Skin epidermis (tissue), 12 donors: ENCODE results near the gene GALP.
"Not testable (repeated sequence)": the region's sequence is repeated elsewhere in the genome, so short reads cannot be mapped to it uniquely, and the experiment has no call there.

ENCODE experiments used
- H3K27ac ChIP-seq, 21 experiments: fragments of 200-600 bp; sonication (generic) in 11 of 21; one replicate each; pipeline ENCODE4 v1.5.0; 2020; ENCODE audit warnings: mild to moderate bottlenecking in 3 of 21, inconsistent platforms in 2 of 21, moderate library complexity in 2 of 21
- H3K4me3 ChIP-seq, 7 experiments: fragments of 200-600 bp; sonication (generic) in 2 of 7; one replicate each; pipeline ENCODE4 v1.5.0; 2020; ENCODE audit warnings: inconsistent platforms in 2 of 7, mild to moderate bottlenecking in 2 of 7, moderate library complexity in 1 of 7

Gene GALP

DNA sequence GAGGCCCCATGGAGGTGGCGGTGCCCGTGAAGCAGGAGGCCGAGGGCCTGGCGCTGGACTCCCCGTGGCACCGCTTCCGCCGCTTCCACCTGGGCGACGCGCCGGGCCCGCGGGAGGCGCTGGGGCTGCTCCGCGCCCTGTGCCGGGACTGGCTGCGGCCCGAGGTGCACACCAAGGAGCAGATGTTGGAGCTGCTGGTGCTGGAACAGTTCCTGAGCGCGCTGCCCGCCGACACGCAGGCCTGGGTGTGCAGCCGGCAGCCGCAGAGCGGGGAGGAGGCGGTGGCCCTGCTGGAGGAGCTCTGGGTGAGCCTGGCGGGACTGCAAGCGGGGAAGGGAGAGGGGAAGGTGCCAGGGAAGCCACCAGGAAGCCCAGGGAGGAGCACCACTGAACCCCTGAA lies 28.9 kb upstream of the GALP start:
- Histone ChIP-seq H3K27ac (no peak overlapping the region), H3K4me3 (no peak overlapping the region)

DNA sequence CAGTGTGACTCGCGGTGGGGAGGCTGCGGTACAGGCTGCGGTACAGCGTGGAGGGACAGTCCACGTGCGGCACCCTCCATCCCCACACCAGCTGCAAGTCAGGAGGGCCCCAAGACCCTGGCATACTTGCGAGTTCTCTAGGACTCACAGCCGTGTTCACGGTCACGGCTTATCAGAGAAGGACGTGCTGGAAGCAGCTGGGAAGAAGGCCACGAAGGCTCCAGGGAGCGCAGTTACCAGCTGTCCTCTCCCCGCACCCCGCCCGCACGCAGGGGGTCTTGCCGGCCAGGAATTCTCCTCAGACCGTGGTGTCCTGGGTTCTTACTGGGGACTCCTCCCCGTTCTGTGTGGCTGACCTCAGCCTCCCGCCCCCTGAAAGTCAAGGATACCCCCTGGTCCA lies 28.5 kb upstream of the GALP start:
- H3K27ac ChIP-seq = no peak overlapping the region
- H3K4me3 ChIP-seq = no peak overlapping the region

DNA sequence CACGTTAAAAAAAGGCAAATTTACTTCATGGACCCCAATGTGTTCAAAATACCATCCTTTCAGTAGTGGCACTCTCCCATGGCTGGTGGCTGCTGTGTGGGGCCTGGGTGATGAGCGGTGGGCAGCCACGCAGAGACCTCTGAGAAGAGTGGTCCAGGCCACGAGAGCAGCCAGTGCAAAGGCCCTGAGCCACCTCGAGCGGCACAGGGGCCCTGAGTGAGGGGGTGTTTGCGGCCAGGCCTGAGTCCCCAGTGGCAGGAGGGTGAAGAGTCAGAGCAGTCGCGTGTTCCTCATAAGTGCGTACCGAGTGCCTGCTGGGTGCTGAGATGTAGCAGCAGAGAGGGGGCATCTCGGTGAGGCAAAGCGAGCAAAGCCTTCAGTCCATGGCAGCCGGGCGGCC lies 27.7 kb upstream of the GALP start:
- Histone ChIP-seq H3K4me3 (no peak overlapping the region), H3K27ac (no peak overlapping the region)

DNA sequence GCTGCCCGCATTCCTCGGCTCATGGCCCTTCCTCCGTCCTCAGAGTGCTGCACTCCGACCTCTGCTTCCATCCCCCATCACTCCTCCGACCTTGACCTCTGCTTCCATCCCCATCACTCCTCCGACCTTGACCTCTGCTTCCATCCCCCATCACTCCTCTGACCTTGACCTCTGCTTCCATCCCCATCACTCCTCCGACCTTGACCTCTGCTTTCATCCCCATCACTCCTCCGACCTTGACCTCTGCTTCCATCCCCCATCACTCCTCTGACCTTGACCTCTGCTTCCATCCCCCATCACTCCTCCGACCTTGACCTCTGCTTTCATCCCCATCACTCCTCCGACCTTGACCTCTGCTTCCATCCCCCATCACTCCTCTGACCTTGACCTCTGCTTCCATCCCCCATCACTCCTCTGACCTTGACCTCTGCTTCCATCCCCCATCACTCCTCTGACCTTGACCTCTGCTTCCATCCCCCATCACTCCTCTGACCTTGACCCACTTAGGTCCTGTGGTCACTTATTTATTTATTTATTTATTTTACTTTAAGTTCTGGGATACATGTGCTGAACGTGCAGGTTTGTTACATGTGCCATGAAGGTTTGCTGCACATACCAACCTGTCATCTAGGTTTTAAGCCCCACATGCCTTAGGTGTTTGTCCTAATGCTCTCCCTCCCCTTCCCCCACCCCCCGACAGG lies 26.7 kb upstream of the GALP start:
- H3K4me3 ChIP-seq, H3K27ac ChIP-seq: not testable (repeated sequence)

DNA sequence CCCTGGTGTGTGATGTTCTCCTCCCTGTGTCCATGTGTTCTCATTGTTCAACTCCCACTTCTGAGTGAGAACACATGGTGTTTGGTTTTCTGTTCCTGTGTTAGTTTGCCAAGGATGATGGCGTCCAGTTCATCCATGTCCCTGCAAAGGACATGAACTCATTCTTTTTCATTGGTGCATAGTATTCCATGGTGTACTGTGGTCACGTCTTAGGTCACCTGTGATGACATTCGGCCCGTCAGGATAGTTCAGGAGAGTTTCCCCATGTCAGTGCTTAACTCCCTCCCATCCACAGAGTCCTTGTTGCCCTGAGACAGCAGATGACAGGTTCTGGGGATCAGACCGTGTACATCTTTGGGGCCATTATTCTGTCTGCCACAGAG lies 26.2 kb upstream of the GALP start:
- Histone ChIP-seq H3K27ac (no peak overlapping the region), H3K4me3 (no peak overlapping the region)

DNA sequence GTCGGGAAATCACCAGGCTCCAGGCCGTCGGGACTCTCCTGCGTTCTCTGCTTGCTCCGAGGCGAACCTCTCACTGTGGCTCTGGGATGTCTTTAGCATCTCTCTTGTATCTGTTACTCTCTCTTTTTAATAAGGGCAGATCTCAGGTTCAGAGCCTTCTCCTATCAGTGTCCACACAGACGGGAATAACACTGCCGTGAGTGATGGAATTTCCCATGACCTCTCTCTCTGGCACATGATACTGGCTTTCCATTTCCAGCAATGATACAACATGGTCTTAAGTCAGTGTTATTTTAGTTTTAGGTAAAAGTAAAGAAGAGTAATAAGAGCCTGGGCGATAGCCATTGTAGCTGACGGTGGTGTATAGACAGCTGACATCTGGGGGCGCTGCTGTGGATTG lies 25.4 kb upstream of the GALP start:
- Histone ChIP-seq H3K4me3 (no peak overlapping the region), H3K27ac (no peak overlapping the region)

DNA sequence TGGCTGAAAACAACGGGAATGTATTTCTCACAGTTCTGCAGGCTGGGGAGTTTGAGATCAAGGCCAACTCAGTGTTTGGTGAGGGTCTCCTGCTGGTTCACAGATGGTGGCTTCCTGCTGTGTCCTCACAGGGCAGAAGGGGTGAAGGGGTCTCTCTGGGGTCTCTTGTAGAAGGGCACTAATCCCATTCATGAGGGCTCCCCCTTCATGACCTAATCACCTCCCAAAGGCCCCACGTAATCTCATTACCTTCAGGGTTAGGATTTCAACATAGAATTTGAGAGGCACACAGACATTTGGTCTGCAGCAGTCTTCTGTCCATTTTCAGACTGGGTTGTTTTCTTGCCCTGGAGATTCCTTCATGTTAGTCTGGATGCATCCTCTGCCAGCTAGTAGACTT lies 23.2 kb upstream of the GALP start:
- Histone ChIP-seq H3K27ac (no peak overlapping the region), H3K4me3 (no peak overlapping the region)

DNA sequence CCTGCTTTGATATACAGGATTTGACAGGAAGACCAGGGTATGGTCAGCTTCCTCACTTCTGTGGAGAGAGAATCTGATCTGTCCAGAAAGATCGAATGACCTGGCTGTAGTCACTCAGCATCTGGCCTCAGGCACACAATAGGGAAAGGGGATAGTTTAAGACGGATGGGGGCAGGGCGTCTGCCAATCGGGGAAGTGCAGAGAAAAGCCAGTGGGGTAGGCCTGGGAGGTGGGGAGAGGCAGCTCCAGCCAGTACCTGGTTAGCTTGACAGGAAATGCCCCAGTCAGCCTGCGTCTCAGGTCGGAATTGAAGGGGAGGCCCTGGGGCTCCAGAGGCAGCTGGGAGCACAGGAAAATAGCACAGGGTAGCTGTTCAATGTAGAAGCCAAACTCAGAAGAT lies 22.3 kb upstream of the GALP start:
- Histone ChIP-seq H3K27ac (no peak overlapping the region), H3K4me3 (no peak overlapping the region)

DNA sequence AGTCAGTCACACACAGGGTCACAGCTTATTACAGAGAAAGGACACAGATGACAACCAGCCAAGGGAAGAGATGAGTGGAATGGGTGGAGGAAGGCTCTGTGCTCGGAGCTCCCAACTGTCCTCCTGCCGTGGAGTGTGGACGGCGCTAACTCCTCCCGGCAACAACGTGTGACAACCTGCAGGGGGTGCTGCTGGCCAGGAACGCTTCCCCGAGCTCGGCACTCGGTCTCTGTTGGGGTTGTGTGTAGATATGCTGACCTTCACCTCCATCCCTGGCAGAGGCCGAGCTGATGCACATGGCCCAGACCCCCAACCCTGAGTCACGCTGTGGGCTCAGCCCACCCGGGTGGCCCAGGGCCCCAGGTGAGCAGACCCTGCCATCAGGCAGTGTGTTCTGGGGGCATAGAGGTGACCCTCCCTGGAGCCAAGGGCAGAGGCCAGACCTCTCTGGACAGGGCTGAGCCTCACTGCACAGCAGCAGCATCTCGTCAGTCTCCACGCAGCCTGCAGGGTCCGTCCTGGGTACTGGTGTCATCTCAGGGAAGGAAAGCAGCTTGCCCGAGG lies 20.6 kb upstream of the GALP start:
- H3K4me3 ChIP-seq = no peak overlapping the region
- H3K27ac ChIP-seq = no peak overlapping the region

DNA sequence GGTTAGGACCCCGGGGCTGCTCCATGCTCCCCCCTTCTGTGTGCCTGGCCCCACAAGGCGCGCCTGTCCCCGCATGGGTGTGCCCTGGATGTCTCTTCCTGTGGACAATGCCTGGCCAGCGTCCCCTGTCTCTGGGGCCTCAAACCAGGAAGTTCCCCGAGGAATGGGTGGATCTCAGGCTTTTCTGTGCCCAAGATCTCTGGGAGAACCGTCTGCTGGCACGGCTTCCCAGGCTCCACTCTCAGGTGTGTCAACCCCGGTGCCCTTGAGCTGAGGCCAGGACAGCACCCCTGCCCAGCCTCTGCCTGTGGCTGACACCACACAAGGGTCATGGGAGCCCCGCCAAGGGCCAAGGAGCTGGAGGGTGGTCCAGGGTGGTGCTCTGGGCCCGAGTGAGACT lies 19.0 kb upstream of the GALP start:
- Histone ChIP-seq H3K27ac (peak overlapping the region in 5 of 21 experiments; percentile 4 to 39 (median 25)), H3K4me3 (no peak overlapping the region)

DNA sequence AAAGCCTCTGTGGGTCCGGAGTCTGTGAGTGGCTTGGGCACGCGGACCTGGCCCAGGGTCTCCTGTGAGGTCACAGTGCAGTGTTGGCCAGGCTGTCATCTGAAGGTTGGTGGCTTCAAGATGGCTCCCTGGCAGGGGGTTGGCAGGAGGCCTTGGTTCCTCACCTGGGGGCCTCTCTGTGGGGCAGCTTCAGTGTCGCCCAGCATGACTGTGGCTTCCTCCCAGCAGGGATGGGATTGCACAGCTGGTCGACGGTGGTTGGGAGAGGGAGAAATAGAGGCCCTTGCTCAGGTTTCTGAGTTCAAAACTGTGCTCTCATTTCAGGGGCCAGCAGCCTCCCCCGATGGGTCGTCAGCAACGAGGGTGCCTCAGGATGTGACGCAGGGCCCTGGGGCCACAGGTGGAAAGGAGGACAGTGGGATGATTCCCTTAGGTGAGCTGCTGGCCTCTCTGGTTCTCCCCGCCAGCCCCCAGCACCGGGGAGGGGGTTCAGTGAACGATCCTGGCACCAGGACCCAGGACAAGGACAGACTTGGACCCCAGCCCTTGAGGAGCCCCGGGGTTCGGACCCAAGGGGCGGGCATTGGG lies 17.5 kb upstream of the GALP start:
- Histone ChIP-seq H3K27ac (no peak overlapping the region), H3K4me3 (no peak overlapping the region)

DNA sequence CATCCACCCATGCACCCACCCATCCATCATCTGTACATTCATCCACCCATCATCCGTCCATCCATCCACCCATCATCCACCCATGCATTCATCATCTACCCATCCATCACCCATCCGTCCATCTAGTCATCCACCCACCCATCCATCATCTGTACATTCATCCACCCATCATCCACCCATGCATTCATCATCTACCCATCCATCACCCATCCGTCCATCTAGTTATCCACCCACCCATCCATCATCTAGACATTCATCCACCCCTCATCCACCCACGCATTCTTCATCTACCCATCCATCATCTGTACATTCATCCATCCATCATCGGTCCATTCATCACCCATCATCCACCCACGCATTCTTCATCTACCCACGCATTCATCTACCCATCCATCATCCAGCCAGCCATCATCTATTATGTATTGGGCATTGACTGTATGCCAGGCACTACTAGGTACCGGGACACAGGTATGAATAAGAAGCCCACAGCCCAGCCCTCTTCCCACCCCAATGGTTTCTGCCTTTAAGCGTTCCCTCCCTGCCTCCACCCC lies 16.7 kb upstream of the GALP start:
- Histone ChIP-seq H3K4me3 (no peak overlapping the region), H3K27ac (no peak overlapping the region)

DNA sequence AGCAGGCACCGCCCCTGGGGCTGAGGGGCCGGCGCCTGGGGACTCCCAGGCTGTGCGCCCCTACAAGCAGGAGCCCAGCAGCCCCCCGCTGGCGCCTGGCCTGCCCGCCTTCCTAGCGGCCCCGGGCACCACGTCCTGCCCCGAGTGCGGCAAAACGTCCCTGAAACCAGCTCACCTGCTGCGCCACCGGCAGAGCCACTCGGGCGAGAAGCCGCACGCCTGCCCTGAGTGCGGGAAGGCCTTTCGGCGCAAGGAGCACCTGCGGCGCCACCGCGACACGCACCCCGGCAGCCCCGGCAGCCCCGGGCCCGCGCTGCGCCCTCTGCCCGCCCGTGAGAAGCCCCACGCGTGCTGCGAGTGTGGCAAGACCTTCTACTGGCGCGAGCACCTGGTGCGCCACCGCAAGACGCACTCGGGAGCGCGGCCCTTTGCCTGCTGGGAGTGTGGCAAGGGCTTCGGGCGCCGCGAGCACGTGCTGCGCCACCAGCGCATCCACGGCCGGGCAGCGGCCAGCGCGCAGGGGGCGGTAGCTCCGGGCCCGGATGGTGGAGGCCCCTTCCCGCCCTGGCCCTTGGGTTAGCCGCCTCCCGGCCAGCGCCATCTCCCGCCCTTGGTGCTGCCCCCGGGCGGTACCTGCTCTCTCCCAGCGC lies 16.1 kb upstream of the GALP start:
- Histone ChIP-seq H3K4me3 (no peak overlapping the region), H3K27ac (no peak overlapping the region)

DNA sequence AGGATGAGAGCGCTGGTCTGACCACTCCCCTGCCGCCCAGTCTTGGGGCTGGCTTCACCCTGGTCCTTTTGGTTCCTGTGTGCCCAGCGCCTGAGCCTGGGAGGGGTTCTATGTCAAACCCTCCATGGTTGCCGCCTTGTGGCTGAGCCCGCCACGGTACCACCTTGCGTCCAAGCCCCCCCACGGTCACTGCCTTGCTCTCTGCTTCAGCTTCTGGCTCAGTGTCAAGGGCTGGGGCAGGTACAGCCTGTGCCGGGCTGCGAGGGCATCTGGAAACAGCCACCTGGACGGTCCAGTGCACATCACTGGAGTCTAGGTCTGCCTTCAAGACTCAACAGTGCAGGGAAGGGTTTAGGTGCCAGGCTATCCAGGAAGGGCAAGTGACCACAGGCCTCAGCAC lies 14.3 kb upstream of the GALP start:
- no peak overlapping the region for H3K4me3 ChIP-seq
- no peak overlapping the region for H3K27ac ChIP-seq

DNA sequence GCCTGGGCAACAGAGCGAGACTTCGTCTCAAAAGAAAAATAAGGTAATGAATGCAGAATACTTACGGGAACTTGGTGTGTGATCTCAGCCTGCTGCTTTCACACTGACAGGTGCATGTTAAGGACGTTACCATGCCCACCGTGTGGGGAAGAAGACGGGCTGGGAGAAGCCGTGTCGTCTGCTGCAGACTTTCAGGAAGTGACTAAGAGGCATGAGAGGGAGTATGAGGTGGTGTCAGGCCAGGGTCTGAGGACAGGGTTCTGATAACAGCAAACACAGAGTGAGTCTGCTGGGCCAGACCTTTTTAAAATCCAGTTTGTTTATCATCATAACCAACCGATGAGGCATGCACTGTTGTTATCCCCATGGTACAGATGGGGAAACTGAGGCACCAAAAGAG lies 13.6 kb upstream of the GALP start:
- no peak overlapping the region for H3K4me3 ChIP-seq
- no peak overlapping the region for H3K27ac ChIP-seq

DNA sequence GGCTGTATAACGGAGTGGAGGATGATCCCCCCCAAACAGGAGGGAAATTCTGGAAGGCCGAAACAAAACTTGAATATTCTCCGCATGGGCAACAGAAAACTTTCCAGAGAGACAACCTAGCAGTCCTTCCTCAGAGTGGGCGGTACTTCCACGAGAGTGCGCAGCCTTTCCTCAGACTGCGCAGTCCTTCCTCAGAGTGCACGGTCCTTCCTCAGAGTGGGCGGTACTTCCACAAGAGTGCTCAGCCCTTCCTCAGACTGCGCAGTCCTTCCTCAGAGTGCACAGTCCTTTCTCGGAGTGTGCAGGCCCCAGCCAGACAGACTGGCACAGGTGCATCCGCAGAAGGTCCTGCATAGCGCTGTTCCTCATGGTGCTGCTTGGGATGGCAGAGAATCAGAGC lies 12.7 kb upstream of the GALP start:
- no peak overlapping the region for H3K4me3 ChIP-seq
- H3K27ac ChIP-seq = no peak overlapping the region

DNA sequence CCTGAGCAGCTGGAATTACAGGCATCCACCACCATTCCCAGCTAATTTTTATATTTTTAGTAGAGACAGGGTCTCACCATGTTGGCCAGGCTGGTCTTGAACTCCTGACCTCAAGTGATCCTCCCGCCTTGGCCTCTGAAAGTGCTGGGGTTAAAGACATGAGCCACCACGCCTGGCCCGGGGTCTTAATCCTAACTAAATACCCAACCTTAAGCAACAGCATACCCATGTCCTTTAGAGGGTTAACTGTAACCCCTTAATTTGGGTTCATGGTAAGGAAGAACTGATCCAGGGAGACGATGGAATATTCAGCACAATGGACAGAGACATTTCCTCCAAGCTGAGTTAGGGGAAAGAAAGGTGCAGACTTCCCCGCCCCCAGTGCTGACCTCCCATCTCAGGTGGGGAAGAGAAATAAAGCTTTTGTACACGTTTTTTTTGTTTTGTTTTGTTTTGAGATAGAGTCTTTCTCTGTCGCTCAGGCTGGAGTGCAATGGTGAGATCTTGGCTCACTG lies 8.7 kb upstream of the GALP start:
- H3K4me3 ChIP-seq = no peak overlapping the region
- no peak overlapping the region for H3K27ac ChIP-seq

DNA sequence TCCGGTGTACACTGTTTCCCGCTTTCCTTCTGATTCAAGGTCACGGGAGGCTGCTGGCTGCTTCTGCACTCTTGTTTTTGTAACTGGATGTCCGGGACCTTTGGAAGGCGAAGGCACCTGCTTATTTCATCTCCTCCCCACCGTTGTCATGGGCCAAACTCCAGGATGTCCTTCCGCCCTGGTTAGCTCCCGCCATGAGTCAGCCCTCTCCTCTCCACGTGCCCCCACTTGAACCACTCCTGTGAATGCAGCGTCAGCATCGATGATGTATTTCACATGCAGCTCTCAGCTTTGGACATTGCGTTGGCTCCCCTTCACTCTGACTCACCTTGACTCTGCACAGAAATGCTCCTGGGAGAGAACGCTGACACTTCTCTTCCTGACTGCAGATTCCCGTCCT lies 5.5 kb upstream of the GALP start:
- H3K4me3 ChIP-seq = no peak overlapping the region
- no peak overlapping the region for H3K27ac ChIP-seq

DNA sequence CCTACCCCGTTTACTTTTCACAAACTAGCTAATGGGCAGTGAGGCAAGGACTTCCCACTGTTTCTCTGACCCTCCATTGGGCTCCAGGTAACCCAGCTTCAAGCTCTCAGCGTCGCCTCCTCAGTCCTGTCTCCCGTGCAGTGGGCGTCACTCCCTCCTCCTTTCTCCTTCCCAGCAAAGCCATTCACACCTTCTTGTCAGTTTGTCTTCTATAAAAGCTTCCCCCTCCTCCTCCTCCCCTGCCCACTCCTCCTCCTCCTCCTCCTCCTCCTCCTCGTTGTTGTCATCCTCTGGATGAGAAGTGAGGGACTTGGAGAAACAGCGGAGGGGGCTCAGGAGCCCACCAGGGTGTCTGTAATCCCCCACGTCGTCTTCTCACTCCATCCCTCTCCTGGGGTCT lies 1.7 kb upstream of the GALP start:
- H3K27ac ChIP-seq = no peak overlapping the region
- no peak overlapping the region for H3K4me3 ChIP-seq

DNA sequence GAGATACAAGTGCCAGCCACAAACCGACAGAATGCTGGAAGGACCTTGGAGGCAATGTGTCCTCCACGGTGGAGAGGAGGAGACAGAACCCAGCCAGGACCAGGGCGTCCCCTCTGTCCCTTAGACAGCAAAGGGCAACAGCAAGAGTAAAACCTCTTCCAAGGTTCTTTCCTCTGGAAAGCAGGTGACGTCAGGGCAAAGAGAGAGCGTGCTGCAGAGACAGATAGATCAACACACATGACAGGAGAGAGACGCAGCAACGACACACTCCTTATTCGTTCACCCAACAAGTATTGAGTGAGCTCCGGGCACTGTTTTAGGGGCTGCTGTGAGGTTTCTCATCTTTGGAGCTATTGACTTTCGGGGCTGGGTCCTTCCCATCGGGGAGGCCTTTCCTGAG lies 1.3 kb upstream of the GALP start:
- H3K27ac ChIP-seq = no peak overlapping the region
- no peak overlapping the region for H3K4me3 ChIP-seq

DNA sequence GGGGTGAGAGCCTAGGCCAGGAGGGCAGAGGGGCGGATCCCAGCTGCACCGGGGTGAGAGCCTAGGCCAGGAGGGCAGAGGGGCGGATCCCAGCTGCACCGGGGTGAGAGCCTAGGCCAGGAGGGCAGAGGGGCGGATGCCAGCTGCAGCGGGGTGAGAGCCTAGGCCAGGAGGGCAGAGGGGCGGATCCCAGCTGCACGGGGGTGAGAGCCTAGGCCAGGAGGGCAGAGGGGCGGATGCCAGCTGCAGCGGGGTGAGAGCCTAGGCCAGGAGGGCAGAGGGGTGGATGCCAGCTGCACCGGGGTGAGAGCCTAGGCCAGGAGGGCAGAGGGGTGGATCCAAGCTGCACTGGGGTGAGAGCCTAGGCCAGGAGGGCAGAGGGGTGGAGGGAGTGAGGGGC lies 502 bp downstream of the GALP start:
- not testable (repeated sequence) for H3K4me3 ChIP-seq, H3K27ac ChIP-seq
